ENCODE measurements around the gene SLC36A3.
"Not testable (repeated sequence)": the region's sequence is repeated elsewhere in the genome, so short reads cannot be mapped to it uniquely, and the experiment has no call there.

Gene SLC36A3

DNA sequence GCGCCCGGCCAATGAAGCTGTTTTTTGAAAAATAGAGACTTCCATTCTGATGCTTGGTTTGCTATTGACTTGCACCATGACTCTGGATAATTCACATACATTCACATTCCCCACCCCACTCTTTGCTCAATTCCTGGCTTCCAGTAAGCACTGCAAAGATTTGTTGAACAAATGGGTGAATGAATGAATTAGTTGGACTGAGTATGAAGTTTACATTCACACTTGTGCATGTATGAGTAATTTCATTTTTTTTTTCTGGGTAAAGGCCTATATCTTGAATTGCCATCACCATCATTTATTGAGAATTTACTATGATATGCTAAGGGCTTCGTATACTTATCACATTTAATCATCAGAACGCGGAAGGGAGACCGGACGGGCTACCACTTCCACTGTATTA, 65.9 kb downstream of the SLC36A3 start:
- DNase-seq, result no peak

DNA sequence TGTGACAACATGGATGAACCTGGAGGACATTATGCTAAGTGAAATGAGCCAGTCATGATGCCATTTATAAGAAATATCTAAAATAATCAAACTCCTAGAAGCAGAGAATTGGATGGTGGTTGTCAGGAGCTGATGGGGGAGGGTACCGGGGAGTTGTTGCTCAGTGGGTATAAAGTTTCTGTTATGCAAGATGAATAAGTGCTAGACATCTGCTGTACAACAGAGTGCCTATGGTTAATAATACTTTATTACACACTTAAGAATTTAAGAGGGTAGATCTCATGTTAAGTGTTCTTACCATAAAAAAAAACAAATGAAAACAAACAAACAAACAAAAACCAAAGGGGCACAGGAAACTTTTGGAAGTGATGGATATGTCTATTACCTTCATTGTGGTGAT, 66.7 kb downstream of the SLC36A3 start:
- no peak for DNase-seq

DNA sequence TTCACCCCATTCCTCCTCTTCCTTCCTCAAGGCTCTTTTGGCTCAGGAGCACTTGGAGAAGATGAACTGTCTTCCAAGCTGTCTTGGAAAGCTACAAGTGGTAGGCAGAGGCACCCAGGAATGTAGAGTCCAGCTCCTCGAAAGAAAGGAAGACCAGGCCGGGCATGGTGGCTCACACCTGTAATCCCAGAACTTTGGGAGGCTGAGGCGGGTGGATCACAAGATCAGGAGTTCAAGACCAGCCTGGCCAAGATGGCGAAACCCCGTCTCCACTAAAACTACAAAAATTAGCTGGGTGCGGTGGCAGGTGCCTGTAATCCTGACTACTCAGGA, 68.4 kb downstream of the SLC36A3 start:
- not testable (repeated sequence) for DNase-seq

DNA sequence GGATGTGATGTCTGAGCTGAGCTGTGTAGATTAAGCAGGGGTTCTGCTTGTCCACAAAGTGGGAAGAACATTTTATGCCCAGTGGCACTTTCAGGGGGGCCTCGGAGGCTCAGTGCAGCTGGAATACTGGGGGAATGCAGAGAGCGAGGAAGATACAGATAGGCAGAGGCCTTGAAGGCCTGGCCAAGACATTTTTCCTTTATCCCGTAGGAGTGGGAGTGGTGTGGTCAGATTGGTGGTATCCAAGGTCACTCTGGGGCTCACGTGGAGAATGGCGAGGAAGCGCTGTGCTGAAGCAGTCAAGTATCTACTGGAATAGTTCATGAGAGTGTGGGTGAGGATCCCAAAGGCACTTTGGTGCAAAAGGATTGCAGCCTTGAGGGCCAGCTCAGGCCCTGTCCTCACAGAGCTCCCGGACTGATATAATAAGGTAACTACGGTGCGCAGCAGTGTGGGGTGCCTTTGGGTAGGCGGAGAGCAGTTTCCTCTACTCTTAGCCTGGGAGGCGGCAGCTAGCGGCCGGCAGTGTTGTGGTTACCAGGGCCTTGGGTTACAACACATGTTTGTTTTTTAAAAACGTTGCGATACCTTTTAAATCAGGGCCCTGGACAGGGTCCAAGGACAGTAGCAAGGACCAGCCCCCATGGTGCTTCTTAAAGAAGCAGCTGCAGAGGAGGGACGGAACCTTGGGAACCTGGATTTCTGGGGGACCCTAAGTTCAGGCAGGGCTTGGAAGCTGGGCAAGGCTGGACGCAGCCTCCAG, 68.9 kb downstream of the SLC36A3 start:
- DNase-seq, result peak; percentile 48

DNA sequence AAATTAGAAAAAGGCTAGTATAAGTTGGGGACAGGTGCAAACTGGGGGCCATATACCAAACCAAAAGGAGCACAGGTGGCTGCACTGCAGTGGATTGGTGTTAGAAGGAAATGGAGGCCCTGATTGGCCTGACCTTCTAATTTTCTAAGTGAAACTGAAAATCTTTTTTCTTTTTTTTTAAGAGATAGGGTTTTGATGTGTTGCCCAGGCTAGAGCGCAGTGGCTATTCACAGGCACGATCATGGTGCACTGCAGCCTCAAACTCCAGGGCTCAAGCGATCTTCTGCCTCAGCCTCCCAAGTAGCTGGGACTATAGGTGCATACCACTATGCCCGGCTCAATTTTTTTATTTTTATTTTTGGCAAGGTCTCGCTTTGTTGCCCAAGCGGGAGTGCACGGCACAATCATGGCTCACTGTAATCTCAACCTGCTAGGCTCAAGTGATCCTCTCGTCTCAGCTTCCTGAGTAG, 69.9 kb downstream of the SLC36A3 start:
- no peak for DNase-seq

DNA sequence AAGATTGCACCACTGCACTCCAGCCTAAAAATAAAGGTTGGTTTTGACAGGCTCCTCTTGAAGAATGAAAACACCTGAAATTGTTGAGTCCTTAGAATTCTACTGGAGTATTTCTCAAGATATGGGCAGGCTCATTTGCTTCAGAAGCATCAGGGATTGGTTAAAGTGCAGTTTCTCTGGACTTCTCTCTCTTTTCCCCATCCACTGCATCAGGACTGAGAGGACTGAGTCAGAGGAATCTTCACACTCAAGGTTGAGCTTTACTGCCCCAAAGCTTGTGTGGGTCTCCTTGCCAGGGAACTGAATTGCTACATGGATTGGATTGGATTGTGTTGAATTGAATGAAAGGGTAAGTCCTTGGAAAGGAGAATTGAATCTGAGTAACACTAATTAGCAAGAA, 72.2 kb downstream of the SLC36A3 start:
- no peak for DNase-seq

DNA sequence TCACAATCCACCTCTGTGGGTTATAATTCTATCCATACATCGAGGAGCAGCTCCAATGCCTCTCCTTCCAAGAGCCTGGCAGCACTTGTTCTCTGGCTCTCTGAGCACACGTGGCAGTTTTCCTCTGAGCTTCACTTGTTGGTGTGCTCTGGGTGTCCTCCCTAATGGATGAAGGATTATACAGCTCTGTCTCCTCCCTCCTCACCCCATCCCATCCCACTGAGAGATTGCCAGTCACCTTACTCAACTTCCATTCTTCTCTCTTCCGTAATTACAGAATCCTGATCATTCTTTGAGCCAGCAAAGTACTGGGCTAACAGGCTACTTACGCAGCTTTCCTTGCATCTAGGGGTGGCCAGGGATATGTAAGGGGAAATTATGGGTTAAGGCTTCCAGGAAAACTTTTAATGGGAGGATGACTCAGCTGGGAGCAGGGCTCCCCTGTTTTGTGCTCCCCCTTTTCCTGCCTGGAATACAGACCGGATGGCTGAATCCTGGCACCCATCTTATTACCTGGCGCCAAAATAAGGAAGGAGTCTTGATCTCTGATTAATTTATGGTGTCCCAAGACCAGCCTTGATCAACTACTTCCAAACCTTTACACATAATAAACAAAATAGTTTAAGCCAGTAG, 73.4 kb downstream of the SLC36A3 start:
- DNase-seq, result no peak

DNA sequence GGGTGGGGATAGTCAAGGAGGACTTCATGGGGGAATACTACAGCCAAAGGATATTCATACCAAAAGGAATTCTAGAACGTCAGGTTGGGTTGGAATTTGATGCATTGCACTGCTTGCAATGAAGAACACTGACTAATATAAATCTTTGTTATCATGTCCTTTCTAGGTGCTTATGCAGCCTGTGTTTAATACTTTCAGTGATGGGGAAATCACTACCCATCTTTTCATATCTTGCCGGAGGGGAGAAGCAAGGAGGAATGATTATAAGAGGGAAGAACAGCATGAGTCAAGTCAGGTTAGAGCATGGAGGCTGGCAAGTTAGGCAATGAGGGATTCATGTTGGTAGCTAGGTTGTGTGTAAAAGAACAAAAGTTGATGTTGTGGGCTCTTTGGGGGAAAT, 74.6 kb downstream of the SLC36A3 start:
- no peak for DNase-seq

DNA sequence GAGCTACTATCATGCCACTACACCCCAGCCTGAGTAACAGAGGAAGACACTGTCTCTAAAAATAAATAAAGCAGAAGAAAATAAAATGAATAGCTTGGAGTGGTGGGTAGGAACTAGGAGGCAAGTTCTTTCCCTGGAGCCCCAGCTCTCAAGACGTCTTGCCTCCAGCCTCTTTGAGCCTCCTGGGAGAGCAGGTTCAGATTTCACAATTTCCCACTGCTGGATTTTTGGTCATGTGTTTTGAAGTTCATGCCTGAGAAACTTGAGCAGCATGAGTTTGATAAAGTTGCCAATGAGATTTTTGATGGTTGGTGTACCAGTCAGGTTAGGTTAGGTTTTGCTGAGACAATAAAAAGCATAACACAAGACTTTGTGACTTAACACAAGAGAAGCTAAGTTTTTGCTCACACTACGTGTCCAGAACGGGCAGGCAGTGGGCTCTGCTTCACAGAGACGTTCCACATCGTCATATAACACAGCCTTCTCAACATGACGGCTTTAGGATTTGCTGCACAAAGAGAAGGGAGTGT, 75.6 kb downstream of the SLC36A3 start:
- DNase-seq, result no peak
